Renal cortex interstitium (tissue), 11 donors: ENCODE measurements around the gene RAB3C. TPM values are rescaled to one million over a fixed set of nuclear protein-coding genes. Genes with fewer than 3 reads are reported as not detected.

Source experiments
- DNase-seq, 11 donors: peaks; one replicate each; pipeline ENCODE4 v3.0.0-alpha.2; 2013; ENCODE audit warnings: low read depth in 9 of 11, low spot score in 4 of 11; ENCODE audit errors: extremely low read depth in 1 of 11
- polyA plus RNA-seq, 3 donors: library from polyadenylated mRNA; unstranded; fragments of 120-200 nt; gene quantifications; one replicate each; pipeline ENCODE4 v1.2.1, GENCODE V29; 2013; ENCODE audit not compliant: insufficient read length in 3 of 3

Gene RAB3C
- polyA plus RNA-seq, 3 donors: 1.2 TPM

DNA sequence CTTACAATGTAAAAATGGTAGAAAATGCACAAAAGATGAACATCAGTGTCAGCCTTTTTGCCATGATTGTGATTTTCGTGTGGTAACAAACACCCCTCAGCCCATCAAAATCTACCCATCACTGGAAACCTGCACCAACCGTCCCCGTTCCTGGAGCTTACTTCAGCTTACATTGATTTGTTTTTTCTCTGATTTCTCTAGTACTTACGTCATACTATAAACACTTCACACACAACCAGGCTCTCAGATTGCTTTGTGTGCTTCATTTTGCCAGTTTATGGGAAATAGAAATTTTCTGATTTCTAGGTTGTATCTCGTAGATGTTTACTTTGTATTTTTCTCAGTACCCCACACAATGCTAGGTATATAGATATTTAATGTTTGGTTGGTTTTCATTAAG is 129.1 kb downstream of the RAB3C start:
- no peak for DNase-seq

GRCh38 chr5:58714046-58714445 is 131.2 kb downstream of the RAB3C start:
- no peak for DNase-seq

- no peak for DNase-seq
Observed at GRCh38 chr5:58715997-58716656, 133.3 kb downstream of the RAB3C start.

GRCh38 chr5:58716713-58717112 is 133.8 kb downstream of the RAB3C start:
- DNase-seq: no peak

- DNase-seq: no peak
Observed at GRCh38 chr5:58717303-58718007, 134.6 kb downstream of the RAB3C start.

DNA sequence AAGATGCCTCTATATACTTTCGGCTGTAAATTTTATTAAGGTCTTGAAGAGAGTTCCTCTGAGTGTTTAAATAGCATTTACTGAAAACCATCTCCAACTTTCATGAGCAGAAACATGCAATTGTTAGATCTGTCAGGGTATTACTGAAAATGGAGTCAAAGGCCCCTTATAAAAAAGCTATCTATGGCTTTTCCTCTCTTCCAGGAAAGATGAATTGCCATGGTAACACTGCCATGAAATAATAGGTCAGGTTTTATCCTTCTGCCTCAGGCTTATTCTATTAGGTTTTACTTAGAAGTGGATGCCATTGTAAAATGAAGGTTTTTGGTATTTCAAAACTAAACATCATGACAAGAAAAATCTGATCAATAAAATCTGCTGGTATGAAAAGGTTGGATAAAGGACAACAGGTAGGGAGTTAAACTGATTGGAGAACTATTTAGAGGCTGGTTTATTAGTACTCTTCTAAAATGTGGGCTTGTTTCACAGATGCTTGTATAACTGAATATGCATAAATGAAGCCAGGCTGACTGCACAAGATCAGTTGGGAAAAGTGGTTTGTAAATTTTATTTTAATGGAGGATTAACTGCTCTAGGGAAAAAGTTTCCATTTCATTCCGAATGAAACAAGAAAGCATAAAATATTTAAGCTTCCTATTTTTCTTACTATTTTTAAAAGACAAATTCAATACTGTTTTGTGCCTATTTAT is 135.5 kb downstream of the RAB3C start:
- DNase-seq: no peak

DNA sequence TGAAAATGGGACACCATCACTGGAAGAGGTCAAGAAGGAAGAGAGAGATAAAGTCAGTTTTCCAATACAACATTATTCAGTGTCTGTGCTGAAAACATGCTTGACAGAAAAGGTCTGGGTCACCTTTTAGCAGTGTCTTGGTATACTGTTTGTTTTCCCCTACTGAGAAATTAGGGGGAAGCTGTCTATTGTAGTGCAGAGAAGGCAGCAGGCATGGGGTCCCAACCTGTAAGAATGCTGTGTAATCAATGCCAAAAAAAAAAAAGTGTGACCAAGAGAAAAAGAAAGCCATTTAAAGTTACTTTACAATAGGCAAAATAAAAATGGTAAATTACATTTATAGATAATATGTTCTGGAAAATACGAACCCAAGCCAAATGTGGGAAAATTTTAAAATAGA is 139.3 kb downstream of the RAB3C start:
- no peak for DNase-seq

DNA sequence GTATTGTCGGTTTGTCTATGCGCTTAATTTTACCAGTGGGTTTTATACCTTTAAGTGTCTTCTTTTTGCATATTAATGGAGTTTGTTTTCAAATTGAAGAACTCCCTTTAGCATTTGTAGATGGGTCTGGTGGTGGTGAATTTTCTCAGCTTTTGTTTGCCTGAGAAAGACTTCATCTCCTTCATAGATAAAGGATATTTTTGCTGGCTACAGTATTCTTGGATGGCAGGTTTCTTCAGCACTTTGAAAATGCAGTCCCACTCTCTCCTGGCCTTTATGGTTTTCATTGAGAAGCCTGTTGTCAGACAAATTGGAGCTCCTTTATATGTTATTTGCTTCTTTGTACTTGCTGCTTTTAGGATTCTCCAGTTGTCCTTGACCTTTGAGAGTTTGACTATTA is 142.1 kb downstream of the RAB3C start:
- DNase-seq: no peak

- no peak for DNase-seq
Observed at GRCh38 chr5:58731641-58732040, 148.8 kb downstream of the RAB3C start.

DNA sequence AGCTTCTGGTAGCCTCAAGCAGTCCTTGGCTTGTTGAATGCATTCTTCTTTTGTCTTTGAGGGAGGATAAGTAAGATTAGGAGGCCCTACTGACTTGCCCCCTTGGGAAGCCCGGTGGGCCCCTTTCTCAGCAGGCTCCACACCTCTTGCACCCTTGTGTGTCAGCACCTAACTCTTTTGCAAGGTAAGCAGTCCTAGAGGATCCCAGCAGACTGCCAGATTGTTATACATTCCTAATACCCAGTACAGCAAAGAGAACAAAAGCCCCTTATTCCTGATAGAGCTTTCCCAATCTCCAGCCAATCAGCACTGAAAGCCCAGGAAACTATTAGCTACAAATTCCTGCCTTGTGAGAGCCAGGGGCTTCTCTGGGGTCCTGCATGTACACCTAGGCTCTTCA is 152.8 kb downstream of the RAB3C start:
- DNase-seq: no peak

GRCh38 chr5:58736214-58736613 is 153.3 kb downstream of the RAB3C start:
- no peak for DNase-seq

GRCh38 chr5:58737671-58738070 is 154.8 kb downstream of the RAB3C start:
- no peak for DNase-seq

DNA sequence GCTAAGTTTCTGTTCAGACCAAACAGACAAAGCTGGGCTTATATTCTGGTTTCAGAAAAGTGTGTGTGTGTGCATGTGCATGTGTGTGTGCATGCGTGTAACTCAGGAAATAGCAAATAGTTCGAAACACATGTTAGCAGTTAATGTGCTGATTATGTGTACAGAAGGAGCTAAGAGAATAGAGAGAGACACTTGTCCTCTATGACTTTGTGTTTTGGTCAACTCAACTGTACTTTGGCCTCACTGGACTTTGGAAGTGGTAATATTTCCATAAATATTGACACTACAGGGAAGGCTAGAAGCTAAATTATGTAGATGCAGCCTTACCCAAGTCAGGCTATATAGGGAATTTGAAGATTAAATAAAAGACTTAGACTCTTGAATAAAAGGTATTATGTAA is 155.5 kb downstream of the RAB3C start:
- no peak for DNase-seq

- no peak for DNase-seq
Observed at GRCh38 chr5:58739051-58739450, 156.2 kb downstream of the RAB3C start.

- DNase-seq: no peak
Observed at GRCh38 chr5:58740956-58741355, 158.1 kb downstream of the RAB3C start.

- no peak for DNase-seq
Observed at GRCh38 chr5:58745350-58745749, 162.5 kb downstream of the RAB3C start.

GRCh38 chr5:58746321-58746720 is 163.4 kb downstream of the RAB3C start:
- peak in 1 of 11 donors; percentile 14 for DNase-seq

- peak in 2 of 11 donors; percentile 2 to 17 for DNase-seq
Observed at GRCh38 chr5:58750036-58750435, 167.2 kb downstream of the RAB3C start.

DNA sequence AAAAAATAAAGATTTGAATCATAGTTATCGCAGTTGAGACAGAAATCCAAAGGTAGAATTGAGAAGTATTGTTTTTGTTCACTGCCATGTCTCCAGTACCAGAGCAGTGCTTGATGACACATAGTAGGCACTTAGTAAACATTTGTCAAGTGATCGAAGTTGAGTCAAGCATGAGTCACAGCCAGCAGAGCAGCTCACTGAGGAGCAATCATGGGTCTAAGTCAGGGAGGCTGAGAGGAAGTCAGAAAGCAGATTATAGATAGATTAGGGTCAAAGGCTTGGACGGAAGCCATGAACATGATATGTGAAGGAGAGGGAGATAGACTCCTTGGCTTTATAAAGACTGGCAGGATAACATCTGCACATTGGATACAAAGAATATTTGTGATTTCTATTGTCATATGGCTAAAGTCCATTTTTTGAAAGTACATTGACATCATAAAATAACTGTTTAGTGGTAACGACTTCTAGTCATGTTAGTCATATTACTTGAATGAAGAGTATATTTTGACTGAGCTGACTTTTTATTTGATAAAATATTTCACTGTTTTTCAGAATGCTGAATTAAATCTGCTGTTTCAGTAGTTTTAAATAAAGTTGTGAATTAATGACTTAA is 168.5 kb downstream of the RAB3C start:
- no peak for DNase-seq

- DNase-seq: no peak
Observed at GRCh38 chr5:58752104-58752503, 169.2 kb downstream of the RAB3C start.
